HG02870 (cell line): ENCODE data around the gene EFNB2.

Source experiments
- ATAC-seq: cut with Tn5 transposase; IDR thresholded peaks from one replicate; pipeline ENCODE4 v1.9.1; 2021; ENCODE audit warnings: mild to moderate bottlenecking, moderate library complexity; ENCODE audit not compliant: unreplicated experiment

Gene EFNB2

GRCh38 chr13:106535552-106536243 lies at the start of gene EFNB2:
Gene EFNB2 (minus strand): TSS chr13:106535662. CDS start chr13:106534964, 698 bp downstream.
- ATAC-seq: peak; percentile 91

GRCh38 chr13:106581225-106581624 lies 45.8 kb upstream of the EFNB2 start:
- ATAC-seq: no peak

GRCh38 chr13:106575896-106576295 lies 40.4 kb upstream of the EFNB2 start:
- no peak for ATAC-seq

- no peak for ATAC-seq
Measured at GRCh38 chr13:106573868-106574267, 38.4 kb upstream of the EFNB2 start.

GRCh38 chr13:106573284-106573846 lies 37.9 kb upstream of the EFNB2 start:
- ATAC-seq: no peak

GRCh38 chr13:106570299-106570852 lies 34.9 kb upstream of the EFNB2 start:
- ATAC-seq: peak; percentile 42

GRCh38 chr13:106569233-106570095 lies 34.0 kb upstream of the EFNB2 start:
- no peak for ATAC-seq

GRCh38 chr13:106568299-106569003 lies 33.0 kb upstream of the EFNB2 start:
- peak; percentile 25 for ATAC-seq

- peak; percentile 56 for ATAC-seq
Measured at GRCh38 chr13:106567474-106568298, 32.2 kb upstream of the EFNB2 start, which contains the start of gene ARGLU1. Gene ARGLU1 (minus strand): TSS chr13:106568137. CDS start chr13:106567919, 218 bp downstream.

DNA sequence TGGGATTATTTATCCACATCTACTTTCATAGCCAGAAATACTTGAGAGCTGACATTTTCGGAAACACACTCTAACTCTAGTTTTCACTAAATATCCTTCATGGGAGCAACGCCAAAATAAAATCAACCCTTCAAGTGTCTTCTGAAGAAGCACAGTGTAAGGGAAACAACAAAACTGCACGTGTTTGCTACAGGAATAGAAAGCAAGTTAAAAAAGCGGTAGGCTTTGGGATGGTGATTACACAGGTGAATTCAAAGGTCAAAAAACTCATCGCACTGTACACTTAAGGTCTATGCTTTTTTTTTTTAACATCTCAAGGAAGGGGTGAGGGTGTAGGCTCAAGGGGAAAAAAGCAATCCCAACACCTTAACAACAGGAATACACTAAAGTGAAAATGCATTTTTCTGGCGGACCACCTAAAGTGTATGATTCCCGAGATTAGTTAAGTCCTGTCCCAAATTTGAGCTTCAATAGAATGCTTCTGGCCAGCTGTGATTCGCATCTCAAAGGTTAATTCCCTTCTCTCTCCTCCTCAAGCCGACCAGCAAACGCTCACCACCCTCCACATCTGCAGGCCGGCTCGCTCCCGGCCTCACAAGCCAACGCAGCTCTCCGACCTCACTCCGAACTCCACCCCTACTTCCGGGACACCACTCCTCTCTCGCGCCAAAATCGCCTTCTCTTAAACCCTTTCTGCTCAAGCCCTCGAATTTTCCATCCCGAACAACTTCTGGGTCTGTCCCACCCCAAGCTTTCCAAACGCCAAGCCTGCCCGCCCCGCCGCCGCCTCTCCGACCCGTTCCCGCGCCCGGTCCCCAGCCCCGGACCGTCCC lies 31.4 kb upstream of the EFNB2 start:
- peak; percentile 33 for ATAC-seq

- no peak for ATAC-seq
Measured at GRCh38 chr13:106565127-106565775, 29.8 kb upstream of the EFNB2 start.

GRCh38 chr13:106562301-106562700 lies 26.8 kb upstream of the EFNB2 start:
- ATAC-seq: no peak

- ATAC-seq: peak; percentile 82
Measured at GRCh38 chr13:106561551-106562170, 26.2 kb upstream of the EFNB2 start.

DNA sequence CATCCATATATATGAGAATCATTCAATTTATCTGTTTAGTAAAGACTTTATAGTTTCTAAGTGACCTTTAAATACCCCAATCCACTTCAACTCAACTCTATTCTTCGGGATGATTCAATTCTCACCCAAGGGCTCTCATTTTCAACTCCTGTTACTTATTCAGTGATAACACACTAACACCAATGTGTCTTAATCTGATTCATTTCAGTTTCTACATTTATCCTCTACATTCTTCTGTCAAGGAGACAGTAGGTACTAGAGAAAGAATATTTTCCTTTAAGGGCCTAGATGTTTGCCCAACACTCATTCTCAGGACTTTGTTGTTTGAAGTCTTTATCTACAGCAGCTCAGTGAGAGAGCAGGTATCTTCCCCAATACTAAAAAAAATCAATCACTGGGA lies 25.4 kb upstream of the EFNB2 start:
- peak; percentile 52 for ATAC-seq

- no peak for ATAC-seq
Measured at GRCh38 chr13:106558527-106558926, 23.1 kb upstream of the EFNB2 start.

- no peak for ATAC-seq
Measured at GRCh38 chr13:106555631-106556328, 20.3 kb upstream of the EFNB2 start.

DNA sequence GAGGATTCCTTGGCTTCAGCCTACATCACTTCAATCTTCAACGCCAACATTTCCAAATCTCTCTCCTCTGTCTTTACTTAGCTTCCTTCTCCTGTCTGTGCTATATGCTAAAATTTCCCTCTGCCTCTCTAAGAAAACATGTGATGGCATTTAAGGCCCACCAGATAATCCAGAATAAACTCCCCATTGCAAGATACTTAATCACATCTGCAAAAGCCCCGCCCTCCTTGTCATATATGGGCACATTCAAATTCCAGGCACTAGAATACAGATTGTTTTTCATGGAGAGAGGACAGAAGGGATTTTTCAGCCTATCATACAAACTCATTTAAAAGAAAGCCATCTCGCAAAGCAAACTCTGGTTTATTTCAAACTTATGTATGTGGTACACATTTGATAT lies 16.3 kb upstream of the EFNB2 start:
- no peak for ATAC-seq
